GM12878 (cell line): ENCODE results near the gene MCM9. TPM values are rescaled to one million over a fixed set of nuclear protein-coding genes. Genes with fewer than 3 reads are reported as not detected.

ENCODE experiments used
- ATAC-seq: fragments of 200-7000 bp; cut with Tn5 transposase; 3 replicates; pipeline ENCODE4 v1.9.1; 2020; ENCODE audit warnings: mild to moderate bottlenecking, moderate library complexity
- BruUV-seq: library from RNA; stranded (reverse); fragments of 400-500 nt; replicated peaks from 2 replicates; lab custom pipeline; 2021; lab: Mats Ljungman, UMichigan
- CTCF ChIA-PET: fragments of 300-600 bp; sonication (Branson Sonifier 250); formaldehyde crosslinking; extraction: SDS; loops from one replicate; lab custom pipeline; 2021; ENCODE audit warnings: inconsistent platforms; lab: Yijun Ruan, JAX
- POLR2A ChIA-PET: fragments of 350-600 bp; formaldehyde crosslinking; extraction: SDS; loops from one replicate; lab custom pipeline; 2021; ENCODE audit warnings: inconsistent platforms; lab: Charles Lee
- RAD21 ChIA-PET: fragments of 300-600 bp; sonication (Branson Sonifier 250); formaldehyde crosslinking; loops from one replicate; lab custom pipeline; 2023; ENCODE audit warnings: antibody characterized with exemption; ENCODE audit not compliant: unreplicated experiment; lab: Charles Lee
- SMC1A ChIA-PET: fragments of 300-600 bp; sonication (Branson Sonifier 250); formaldehyde crosslinking; loops from one replicate; lab custom pipeline; 2023; ENCODE audit not compliant: unreplicated experiment, uncharacterized antibody; lab: Charles Lee
- DNase-seq: peaks from one replicate; pipeline ENCODE4 v3.0.0-alpha.2; 2011; ENCODE audit warnings: low read depth, low spot score
- FAIRE-seq: peaks from 3 replicates; lab custom pipeline; 2011; peaks lifted over from hg19 to GRCh38; lab: Jason Lieb, UNC
- H2AFZ ChIP-seq: 2 replicates; pipeline ENCODE4 v1.6.0; 2011; ENCODE audit warnings: low read depth, low read length, control low read depth; ENCODE audit not compliant: control insufficient read depth
- H3K27ac ChIP-seq: 2 replicates; pipeline ENCODE4 v1.5.1; 2011; ENCODE audit warnings: control low read depth; ENCODE audit not compliant: control insufficient read depth, insufficient read depth
- H3K27me3 ChIP-seq, 2 experiments: replicated peaks in 1 of 2; 2 replicates each; pipeline versions ENCODE4 v1.6.0 to v1.6.1; 2011; ENCODE audit warnings: low read length in 1 of 2; ENCODE audit not compliant: control insufficient read depth in 2 of 2, insufficient read depth in 2 of 2
- H3K36me3 ChIP-seq, 2 experiments: 2 replicates each; pipeline ENCODE4 v1.5.1; 2011; ENCODE audit warnings: low read length in 1 of 2; ENCODE audit not compliant: control insufficient read depth in 2 of 2, insufficient read depth in 2 of 2
- H3K4me1 ChIP-seq: 2 replicates; pipeline ENCODE4 v1.6.1; 2011; ENCODE audit warnings: mild to moderate bottlenecking, low read length, moderate library complexity, mixed read lengths; ENCODE audit not compliant: control insufficient read depth, insufficient read depth
- H3K4me2 ChIP-seq: 2 replicates; pipeline ENCODE4 v1.6.0; 2011; ENCODE audit warnings: control low read depth; ENCODE audit not compliant: control insufficient read depth, insufficient read depth
- H3K4me3 ChIP-seq: fragments of 200-600 bp; sonication (generic); 2 replicates; pipeline ENCODE4 v1.5.1; 2016
- H3K79me2 ChIP-seq: 2 replicates; pipeline ENCODE4 v1.6.0; 2011; ENCODE audit warnings: low read length; ENCODE audit not compliant: control insufficient read depth, insufficient read depth
- H3K9ac ChIP-seq: 2 replicates; pipeline ENCODE4 v1.8.0; 2011; ENCODE audit warnings: low read length, control low read depth, mixed read lengths; ENCODE audit not compliant: control insufficient read depth, insufficient read depth
- H3K9me3 ChIP-seq: replicated peaks from 3 replicates; pipeline ENCODE4 v1.5.1; 2011; ENCODE audit warnings: mild to moderate bottlenecking, low read length; ENCODE audit not compliant: control insufficient read depth, insufficient read depth
- H4K20me1 ChIP-seq: 2 replicates; pipeline ENCODE4 v1.6.0; 2011; ENCODE audit not compliant: control insufficient read depth, insufficient read depth
- CBX5 ChIP-seq: sonication (generic); IDR thresholded peaks from 2 replicates; pipeline ENCODE4 v1.6.1; 2016; ENCODE audit warnings: low read depth, moderate library complexity, mild to moderate bottlenecking, inconsistent platforms
- HDAC2 ChIP-seq: fragments of 200-600 bp; sonication (generic); IDR thresholded peaks from 2 replicates; pipeline ENCODE4 v1.6.1; 2017
- HDAC6 ChIP-seq: fragments of 200-600 bp; sonication (generic); IDR thresholded peaks from one replicate; pipeline ENCODE4 v1.8.0; 2017; ENCODE audit warnings: antibody characterized with exemption; ENCODE audit not compliant: unreplicated experiment
- IRF4 ChIP-seq: IDR thresholded peaks from 2 replicates; pipeline ENCODE4 v1.6.1; 2011; ENCODE audit warnings: low read depth, low read length
- ZNF384 ChIP-seq: IDR thresholded peaks from 2 replicates; pipeline ENCODE4 v1.6.1; 2012; ENCODE audit warnings: low read depth, mild to moderate bottlenecking, low read length, improper control_type of control experiment, borderline replicate concordance
- WGBS: methylation state at CpG from one replicate; pipeline ENCODE4 v1.1.6; 2016; ENCODE audit warnings: low lambda C conversion rate; ENCODE audit not compliant: insufficient replicate concordance, insufficient coverage; ENCODE audit errors: missing lambda C conversion rate; 5-methylcytosine and 5-hydroxymethylcytosine counted together
- in situ Hi-C: fragments of 300-500 bp; cut with MboI; formaldehyde crosslinking; loops from 9 replicates; pipeline ENCODE4 v1.14.3; 2018; ENCODE audit warnings: mixed read lengths
- intact Hi-C: fragments of 100-400 bp; cut with micrococcal nuclease; formaldehyde crosslinking; loops from one replicate; pipeline ENCODE4 v1.14.2; 2022; ENCODE audit not compliant: unreplicated experiment
- polyA plus RNA-seq, 11 experiments: library from polyadenylated mRNA; depleted of rRNA in 4 of 11; unstranded in 6 of 11; stranded (reverse) in 5 of 11; fragments of >200 nt; fragmentation: Nextera tagmentation in 4 of 11; fragmentation: Illumina TruSeq in 1 of 11; extraction: Ambion mirVana in 4 of 11; extraction: Trizol in 1 of 11; gene quantifications; 1 replicate in 1 of 11; 2 replicates in 10 of 11; pipeline versions ENCODE4 v1.2.1 to v1.2.3, GENCODE V29; 2011 to 2016; ENCODE audit warnings: inconsistent platforms in 2 of 11, missing spikeins in 2 of 11, low read depth in 1 of 11
- total RNA-seq, 4 experiments: library from RNA; depleted of rRNA in 3 of 4; stranded (reverse); fragments of >200 nt in 3 of 4; fragmentation: Illumina TruSeq in 1 of 4; extraction: Trizol in 1 of 4; gene quantifications; 2 replicates each; pipeline versions ENCODE4 v1.2.1 to v1.2.3, GENCODE V29; 2013 to 2021
- TF ChIP-seq, protein P1 (sequence below): IDR thresholded peaks from 2 replicates; pipeline ENCODE4 v1.6.1; 2012; ENCODE audit warnings: improper control_type of control experiment, low read depth, low read length; ENCODE audit not compliant: insufficient replicate concordance
- TF ChIP-seq, protein P2 (sequence below): fragments of 450-650 bp; IDR thresholded peaks from 2 replicates; pipeline ENCODE4 v1.6.1; 2017; ENCODE audit warnings: antibody characterized with exemption, mild to moderate bottlenecking, moderate library complexity

Gene MCM9
- total and polyA plus RNA-seq, 10 of the 15 experiments (the other 5 are each of a cell fraction or from before 2014, with no cell fraction given): 3.4 to 18.5 (median 9.7) TPM

DNA sequence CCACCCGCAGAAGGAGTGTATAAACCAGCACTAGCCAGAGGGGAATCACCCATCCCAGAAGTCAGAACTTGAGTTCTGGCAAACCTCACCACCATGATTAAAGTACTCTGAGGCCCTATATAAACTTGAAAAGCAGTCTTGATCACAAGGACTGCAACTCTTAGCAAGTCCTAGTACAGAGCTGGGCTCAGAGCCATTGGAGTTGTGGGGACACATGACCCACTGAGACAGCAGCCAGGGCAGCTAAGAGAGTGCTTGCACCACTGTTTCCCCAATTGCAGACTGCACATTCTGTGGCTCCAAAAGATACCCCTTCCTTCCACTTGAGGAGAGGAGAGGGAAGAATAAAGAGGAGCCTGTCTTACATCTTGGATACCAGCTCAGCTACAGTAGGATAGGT is 4.7 kb upstream of the MCM9 start:
- FAIRE-seq (no peak), DNase-seq (no peak), ATAC-seq (no peak)
- Histone ChIP-seq H3K4me2 (no peak overlapping the region), H3K9ac (no peak overlapping the region), H3K27ac (no peak overlapping the region), H2AFZ (no peak overlapping the region), H3K27me3 (no peaks in the 10 kb centered on the region), H3K4me3 (no peak overlapping the region), H3K9me3 (peaks cover under 1% of the 10 kb centered on the region; the same call in 2 of the 3 replicates), H3K79me2 (no peaks in the 10 kb centered on the region; the same call in 1 of the 2 replicates), H3K4me1 (no peaks in the 10 kb centered on the region), H3K36me3 (no peaks in the 10 kb centered on the region), H4K20me1 (no peaks in the 10 kb centered on the region)
- 100% methylated on average over 1 of the region's 1 CpG for WGBS
- ChIA-PET RAD21 (no interaction called here), POLR2A (no interaction called here), CTCF (no interaction called here), SMC1A (no interaction called here)
- in situ Hi-C loops (no loop called here), intact Hi-C loops (no loop called here)
- BruUV-seq: no TSS peak
- TF ChIP-seq CBX5 (no peak), ZNF384 (no peak)

DNA sequence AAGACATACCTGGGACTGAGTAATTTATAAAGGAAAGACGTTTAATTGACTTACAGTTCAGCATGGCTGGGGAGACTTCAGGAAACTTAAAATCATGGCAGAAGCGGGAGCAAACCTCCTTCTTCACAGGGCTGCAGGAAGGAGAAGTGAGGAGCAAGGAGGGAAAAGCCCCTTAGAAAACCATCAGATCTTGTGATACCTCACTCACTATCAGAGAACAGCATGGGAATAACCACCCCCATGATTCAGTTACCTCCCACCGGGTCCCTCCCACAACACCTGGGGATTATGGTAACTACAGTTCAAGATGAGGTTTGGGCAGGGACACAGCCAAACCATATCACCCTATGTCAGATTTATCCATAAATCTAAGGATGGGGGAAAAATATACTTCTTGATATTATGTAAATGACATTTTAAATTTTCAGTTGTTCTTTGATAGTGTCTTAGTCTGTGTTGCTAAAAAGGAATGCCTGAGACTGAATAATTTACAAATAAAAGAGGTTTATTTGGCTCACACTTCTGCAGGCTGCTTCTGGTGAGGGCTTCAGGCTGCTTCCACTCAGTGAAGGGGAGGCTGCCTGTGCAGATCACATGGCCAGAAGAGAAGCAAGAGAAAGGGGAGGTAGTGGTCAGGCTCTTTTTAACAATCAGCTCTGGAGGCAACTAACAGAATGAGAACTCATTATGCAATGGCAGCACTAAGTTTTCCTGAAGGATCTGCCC is 1.2 kb upstream of the MCM9 start:
- in situ Hi-C loops (no loop called here), intact Hi-C loops (loop anchor here (2.0 kb wide), 1 partner anchor 41 kb away; the partner anchor contains the start of gene ASF1A)
- ATAC-seq (no peak), DNase-seq (no peak), FAIRE-seq (no peak)
- POLR2A ChIA-PET: interaction anchor here (0.7 to 2.3 kb wide), 2 partner anchors 39 to 377 kb away, joined by 4 to 11 read pairs; no protein-coding TSS in a partner anchor
- Histone ChIP-seq H3K4me1 (no peaks in the 10 kb centered on the region), H3K4me3 (no peak overlapping the region), H3K36me3 (no peaks in the 10 kb centered on the region; a peak in 1 of 4 replicates), H3K9ac (no peak overlapping the region), H3K4me2 (peak overlapping the region; percentile 61; the same call in 1 of the 2 replicates), H4K20me1 (no peaks in the 10 kb centered on the region), H3K27me3 (no peaks in the 10 kb centered on the region), H3K79me2 (peaks cover 9% of the 10 kb centered on the region), H2AFZ (peak overlapping the region; percentile 95), H3K27ac (no peak overlapping the region), H3K9me3 (no peaks in the 10 kb centered on the region; the same call in 1 of the 3 replicates)
- BruUV-seq: no TSS peak
- SMC1A ChIA-PET: interaction anchor here (1.0 to 2.7 kb wide), 2 partner anchors 39 to 91 kb away, joined by 4 to 15 read pairs; no protein-coding TSS in a partner anchor
- RAD21 ChIA-PET: interaction anchor here (1.0 to 1.9 kb wide), 2 partner anchors 370 to 414 kb away, joined by 3 to 4 read pairs; no protein-coding TSS in a partner anchor
- CTCF ChIA-PET: interaction anchor here (1.3 to 3.6 kb wide), 2 partner anchors 21 to 40 kb away, joined by 4 to 22 read pairs; no protein-coding TSS in a partner anchor
- 60% methylated on average over 3 of the region's 3 CpGs for WGBS
- TF ChIP-seq HDAC6 (no peak), HDAC2 (no peak), IRF4 (no peak)
- TF ChIP-seq, protein P1, sequence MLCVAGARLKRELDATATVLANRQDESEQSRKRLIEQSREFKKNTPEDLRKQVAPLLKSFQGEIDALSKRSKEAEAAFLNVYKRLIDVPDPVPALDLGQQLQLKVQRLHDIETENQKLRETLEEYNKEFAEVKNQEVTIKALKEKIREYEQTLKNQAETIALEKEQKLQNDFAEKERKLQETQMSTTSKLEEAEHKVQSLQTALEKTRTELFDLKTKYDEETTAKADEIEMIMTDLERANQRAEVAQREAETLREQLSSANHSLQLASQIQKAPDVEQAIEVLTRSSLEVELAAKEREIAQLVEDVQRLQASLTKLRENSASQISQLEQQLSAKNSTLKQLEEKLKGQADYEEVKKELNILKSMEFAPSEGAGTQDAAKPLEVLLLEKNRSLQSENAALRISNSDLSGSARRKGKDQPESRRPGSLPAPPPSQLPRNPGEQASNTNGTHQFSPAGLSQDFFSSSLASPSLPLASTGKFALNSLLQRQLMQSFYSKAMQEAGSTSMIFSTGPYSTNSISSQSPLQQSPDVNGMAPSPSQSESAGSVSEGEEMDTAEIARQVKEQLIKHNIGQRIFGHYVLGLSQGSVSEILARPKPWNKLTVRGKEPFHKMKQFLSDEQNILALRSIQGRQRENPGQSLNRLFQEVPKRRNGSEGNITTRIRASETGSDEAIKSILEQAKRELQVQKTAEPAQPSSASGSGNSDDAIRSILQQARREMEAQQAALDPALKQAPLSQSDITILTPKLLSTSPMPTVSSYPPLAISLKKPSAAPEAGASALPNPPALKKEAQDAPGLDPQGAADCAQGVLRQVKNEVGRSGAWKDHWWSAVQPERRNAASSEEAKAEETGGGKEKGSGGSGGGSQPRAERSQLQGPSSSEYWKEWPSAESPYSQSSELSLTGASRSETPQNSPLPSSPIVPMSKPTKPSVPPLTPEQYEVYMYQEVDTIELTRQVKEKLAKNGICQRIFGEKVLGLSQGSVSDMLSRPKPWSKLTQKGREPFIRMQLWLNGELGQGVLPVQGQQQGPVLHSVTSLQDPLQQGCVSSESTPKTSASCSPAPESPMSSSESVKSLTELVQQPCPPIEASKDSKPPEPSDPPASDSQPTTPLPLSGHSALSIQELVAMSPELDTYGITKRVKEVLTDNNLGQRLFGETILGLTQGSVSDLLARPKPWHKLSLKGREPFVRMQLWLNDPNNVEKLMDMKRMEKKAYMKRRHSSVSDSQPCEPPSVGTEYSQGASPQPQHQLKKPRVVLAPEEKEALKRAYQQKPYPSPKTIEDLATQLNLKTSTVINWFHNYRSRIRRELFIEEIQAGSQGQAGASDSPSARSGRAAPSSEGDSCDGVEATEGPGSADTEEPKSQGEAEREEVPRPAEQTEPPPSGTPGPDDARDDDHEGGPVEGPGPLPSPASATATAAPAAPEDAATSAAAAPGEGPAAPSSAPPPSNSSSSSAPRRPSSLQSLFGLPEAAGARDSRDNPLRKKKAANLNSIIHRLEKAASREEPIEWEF: no peak
- TF ChIP-seq, protein P2, sequence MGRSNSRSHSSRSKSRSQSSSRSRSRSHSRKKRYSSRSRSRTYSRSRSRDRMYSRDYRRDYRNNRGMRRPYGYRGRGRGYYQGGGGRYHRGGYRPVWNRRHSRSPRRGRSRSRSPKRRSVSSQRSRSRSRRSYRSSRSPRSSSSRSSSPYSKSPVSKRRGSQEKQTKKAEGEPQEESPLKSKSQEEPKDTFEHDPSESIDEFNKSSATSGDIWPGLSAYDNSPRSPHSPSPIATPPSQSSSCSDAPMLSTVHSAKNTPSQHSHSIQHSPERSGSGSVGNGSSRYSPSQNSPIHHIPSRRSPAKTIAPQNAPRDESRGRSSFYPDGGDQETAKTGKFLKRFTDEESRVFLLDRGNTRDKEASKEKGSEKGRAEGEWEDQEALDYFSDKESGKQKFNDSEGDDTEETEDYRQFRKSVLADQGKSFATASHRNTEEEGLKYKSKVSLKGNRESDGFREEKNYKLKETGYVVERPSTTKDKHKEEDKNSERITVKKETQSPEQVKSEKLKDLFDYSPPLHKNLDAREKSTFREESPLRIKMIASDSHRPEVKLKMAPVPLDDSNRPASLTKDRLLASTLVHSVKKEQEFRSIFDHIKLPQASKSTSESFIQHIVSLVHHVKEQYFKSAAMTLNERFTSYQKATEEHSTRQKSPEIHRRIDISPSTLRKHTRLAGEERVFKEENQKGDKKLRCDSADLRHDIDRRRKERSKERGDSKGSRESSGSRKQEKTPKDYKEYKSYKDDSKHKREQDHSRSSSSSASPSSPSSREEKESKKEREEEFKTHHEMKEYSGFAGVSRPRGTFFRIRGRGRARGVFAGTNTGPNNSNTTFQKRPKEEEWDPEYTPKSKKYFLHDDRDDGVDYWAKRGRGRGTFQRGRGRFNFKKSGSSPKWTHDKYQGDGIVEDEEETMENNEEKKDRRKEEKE: no peak
